ENCODE data around the gene TBC1D9.

DNA sequence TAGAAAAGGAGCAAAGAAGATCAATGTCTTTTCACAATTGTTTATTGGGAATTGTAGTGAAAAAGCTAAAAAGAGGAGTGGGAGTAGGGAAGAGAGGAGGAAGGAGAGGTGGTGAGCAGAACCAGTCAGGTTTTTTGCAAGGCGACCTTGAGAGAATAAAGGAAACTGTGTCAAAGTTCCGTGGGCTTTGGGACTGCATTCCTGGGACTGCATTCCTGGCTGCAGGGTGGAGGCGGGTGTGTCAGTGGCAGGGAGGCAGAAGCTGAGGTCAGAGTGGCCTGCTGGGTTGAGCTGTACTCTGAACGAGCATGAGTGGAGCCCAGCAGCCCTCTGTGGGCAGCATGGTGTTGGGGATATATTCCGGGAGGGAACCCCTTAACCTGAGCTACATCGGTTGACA is 120.6 kb downstream of the TBC1D9 start:
- no peak for TF ChIP-seq POLR2A (IDR thresholded peaks at IDR 0.05; ENCODE audit: low read depth, low read length)
- TF ChIP-seq POLR2AphosphoS5 (IDR thresholded peaks at IDR 0.05; ENCODE audit: low read depth, low read length), result no peak
